VCaP (cell line): Measurements from ENCODE around the gene CTBP1.

ENCODE experiments used
- H3K27ac ChIP-seq: fragments of 450-650 bp; 2 replicates; pipeline ENCODE4 v1.5.1; 2017
- TF ChIP-seq, protein P1 (sequence below): fragments of 450-650 bp; conservative IDR thresholded peaks from 2 replicates; pipeline ENCODE4 v1.5.1; 2017; ENCODE audit warnings: mild to moderate bottlenecking, moderate library complexity

Gene CTBP1

GRCh38 chr4:1192493-1193205 lies 56.3 kb downstream of the CTBP1 start:
- peak overlapping the region; percentile 65 for H3K27ac ChIP-seq
- TF ChIP-seq, protein P1, sequence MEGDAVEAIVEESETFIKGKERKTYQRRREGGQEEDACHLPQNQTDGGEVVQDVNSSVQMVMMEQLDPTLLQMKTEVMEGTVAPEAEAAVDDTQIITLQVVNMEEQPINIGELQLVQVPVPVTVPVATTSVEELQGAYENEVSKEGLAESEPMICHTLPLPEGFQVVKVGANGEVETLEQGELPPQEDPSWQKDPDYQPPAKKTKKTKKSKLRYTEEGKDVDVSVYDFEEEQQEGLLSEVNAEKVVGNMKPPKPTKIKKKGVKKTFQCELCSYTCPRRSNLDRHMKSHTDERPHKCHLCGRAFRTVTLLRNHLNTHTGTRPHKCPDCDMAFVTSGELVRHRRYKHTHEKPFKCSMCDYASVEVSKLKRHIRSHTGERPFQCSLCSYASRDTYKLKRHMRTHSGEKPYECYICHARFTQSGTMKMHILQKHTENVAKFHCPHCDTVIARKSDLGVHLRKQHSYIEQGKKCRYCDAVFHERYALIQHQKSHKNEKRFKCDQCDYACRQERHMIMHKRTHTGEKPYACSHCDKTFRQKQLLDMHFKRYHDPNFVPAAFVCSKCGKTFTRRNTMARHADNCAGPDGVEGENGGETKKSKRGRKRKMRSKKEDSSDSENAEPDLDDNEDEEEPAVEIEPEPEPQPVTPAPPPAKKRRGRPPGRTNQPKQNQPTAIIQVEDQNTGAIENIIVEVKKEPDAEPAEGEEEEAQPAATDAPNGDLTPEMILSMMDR: no peak

DNA sequence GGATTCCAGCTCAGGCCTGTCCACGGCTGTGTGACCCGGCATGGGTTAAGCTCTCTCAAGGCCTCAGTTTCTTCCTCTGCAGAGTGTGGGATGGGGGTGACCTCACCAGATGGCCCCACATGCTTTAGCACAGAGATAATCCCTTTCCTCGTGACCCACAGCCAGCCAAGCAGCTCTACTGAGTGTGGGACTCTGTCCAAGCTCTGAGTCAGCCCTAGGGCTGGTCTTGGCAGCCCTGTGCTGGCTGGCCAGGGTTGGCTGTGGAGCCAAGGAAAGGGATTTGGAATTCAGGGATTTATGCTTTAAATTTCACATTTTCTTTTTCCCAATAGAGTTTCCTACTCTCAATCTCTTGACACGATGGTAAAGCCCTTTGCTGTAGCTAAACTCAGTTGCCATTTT lies 56.8 kb downstream of the CTBP1 start:
- TF ChIP-seq, protein P1: no peak
- peak overlapping the region; percentile 65 for H3K27ac ChIP-seq

DNA sequence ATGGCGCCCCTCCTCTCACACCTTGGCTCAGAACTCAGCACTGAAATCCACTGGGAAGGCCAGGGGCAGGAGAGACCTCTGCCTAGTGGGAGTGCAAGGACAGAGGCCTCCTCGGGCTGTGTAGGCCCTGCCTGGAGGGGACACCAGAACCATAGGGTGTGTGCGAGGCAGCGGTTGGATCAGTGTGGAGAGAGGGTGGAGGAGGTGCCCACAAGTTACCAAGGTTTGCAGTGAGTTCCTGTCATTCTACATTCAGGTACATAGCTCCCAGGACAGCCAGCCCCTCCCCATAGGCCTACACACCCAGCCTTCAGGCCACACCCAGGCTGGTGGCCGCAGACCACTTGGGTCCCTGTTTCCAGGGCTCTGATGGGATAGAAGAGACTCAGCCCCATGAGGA lies 57.3 kb downstream of the CTBP1 start:
- H3K27ac ChIP-seq: peak overlapping the region; percentile 65
- TF ChIP-seq, protein P1: no peak

DNA sequence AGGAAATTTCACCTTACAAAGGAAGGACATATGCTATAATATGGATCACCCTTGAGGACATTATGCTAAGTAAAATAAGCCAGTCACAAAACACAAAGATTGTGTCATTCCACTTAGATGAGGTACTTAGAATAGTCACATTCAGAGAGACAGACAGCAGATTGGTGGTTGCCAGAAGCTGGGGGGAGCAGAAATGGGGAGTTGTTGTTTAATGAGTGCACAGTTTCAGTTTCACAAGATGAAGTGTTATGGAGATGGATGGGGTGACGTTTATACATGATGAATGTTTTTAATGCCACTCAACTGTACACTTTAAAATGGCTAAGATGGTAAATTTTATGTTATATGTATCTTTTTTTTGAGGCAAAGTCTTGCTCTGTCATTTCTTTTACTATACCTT lies 61.7 kb downstream of the CTBP1 start:
- TF ChIP-seq, protein P1: no peak
- H3K27ac ChIP-seq: no peak overlapping the region

- TF ChIP-seq, protein P1: no peak
- no peak overlapping the region for H3K27ac ChIP-seq
These were observed 64.8 kb downstream of the CTBP1 start for GRCh38 chr4:1183985-1184773.

GRCh38 chr4:1182313-1182712 lies 66.6 kb downstream of the CTBP1 start:
- TF ChIP-seq, protein P1: no peak

DNA sequence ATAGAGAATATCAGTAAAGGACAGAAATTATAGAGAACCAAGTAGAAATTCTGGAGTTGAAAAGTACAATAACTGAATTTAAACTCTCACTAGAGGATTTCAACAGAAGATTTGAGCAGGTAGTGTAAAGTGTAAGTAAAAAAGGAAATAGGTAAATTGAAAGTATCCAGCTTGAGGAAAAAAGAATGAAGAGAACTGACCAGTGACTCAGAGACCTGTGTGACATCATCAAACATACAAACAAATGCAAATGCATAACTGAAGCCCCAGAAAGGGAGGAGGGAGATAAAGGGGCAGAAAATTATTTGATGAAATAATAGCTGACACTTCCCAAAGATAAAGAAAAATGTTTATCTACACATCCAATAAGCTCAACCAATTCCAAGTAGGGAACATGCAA lies 68.3 kb downstream of the CTBP1 start:
- TF ChIP-seq, protein P1: no peak
- H3K27ac ChIP-seq: no peak overlapping the region

More at GRCh38 chr4:1182313-1182712, 66.6 kb downstream of the CTBP1 start:
- no peak overlapping the region for H3K27ac ChIP-seq
